C4-2B (cell line): ENCODE data around the gene ABHD12.

Source experiments
- CTCF ChIP-seq: fragments of 450-650 bp; conservative IDR thresholded peaks from 2 replicates; pipeline ENCODE4 v1.5.1; 2017; ENCODE audit warnings: mild to moderate bottlenecking
- ZFX ChIP-seq: fragments of 450-650 bp; IDR thresholded peaks from 2 replicates; pipeline ENCODE4 v1.6.1; 2017

GRCh38 chr20:25290646-25291431 lies 99.8 kb downstream of the ABHD12 start:
- TF ChIP-seq CTCF (no peak), ZFX (no peak)
